H1 (cell line): ENCODE data around the gene NINJ2. TPM values are rescaled to one million over a fixed set of nuclear protein-coding genes. Genes with fewer than 3 reads are reported as not detected.

Source experiments
- CTCF ChIA-PET: fragments of 300-600 bp; sonication (Branson Sonifier 250); formaldehyde crosslinking; loops from one replicate; lab custom pipeline; 2021; ENCODE audit not compliant: partially characterized antibody; lab: Charles Lee
- POLR2A ChIA-PET: fragments of 300-600 bp; sonication (Branson Sonifier 250); formaldehyde crosslinking; loops from one replicate; lab custom pipeline; 2021; ENCODE audit warnings: inconsistent platforms; ENCODE audit not compliant: partially characterized antibody; lab: Charles Lee
- DNase-seq, 2 experiments: peaks; one replicate each; pipeline versions ENCODE4 v3.0.0 to v3.0.0-alpha.2; 2010 to 2022; ENCODE audit warnings: low spot score in 2 of 2, low read depth in 1 of 2, mixed read lengths in 1 of 2
- FAIRE-seq: peaks from 2 replicates; lab custom pipeline; 2011; peaks lifted over from hg19 to GRCh38; lab: Jason Lieb, UNC
- H2AFZ ChIP-seq: 2 replicates; pipeline ENCODE4 v1.8.1; 2012; ENCODE audit warnings: low read length, inconsistent platforms
- H2AK5ac ChIP-seq: 2 replicates; pipeline ENCODE4 v1.6.1; 2013; ENCODE audit warnings: low read depth, low read length
- H2BK120ac ChIP-seq: replicated peaks from 2 replicates; pipeline ENCODE3; 2013; ENCODE audit warnings: low read depth, low read length, inconsistent platforms
- H2BK12ac ChIP-seq: 2 replicates; pipeline ENCODE4 v1.6.1; 2013; ENCODE audit warnings: low read depth, low read length
- H2BK15ac ChIP-seq: 2 replicates; pipeline ENCODE4 v1.6.1; 2013; ENCODE audit warnings: low read length
- H2BK20ac ChIP-seq: 2 replicates; pipeline ENCODE4 v1.6.1; 2013; ENCODE audit warnings: low read length
- H2BK5ac ChIP-seq: 2 replicates; pipeline ENCODE4 v1.6.1; 2013; ENCODE audit warnings: low read depth, low read length
- H3K14ac ChIP-seq: 2 replicates; pipeline ENCODE4 v1.6.1; 2013; ENCODE audit warnings: inconsistent platforms; ENCODE audit not compliant: insufficient read length
- H3K18ac ChIP-seq: 2 replicates; pipeline ENCODE4 v1.6.1; 2013; ENCODE audit warnings: low read length; ENCODE audit errors: extremely low read depth
- H3K23ac ChIP-seq: 2 replicates; pipeline ENCODE4 v1.6.1; 2013; ENCODE audit warnings: inconsistent platforms; ENCODE audit not compliant: insufficient read length
- H3K23me2 ChIP-seq: 2 replicates; pipeline ENCODE4 v1.6.1; 2013; ENCODE audit warnings: low read depth, low read length
- H3K27ac ChIP-seq: 2 replicates; pipeline ENCODE4 v1.6.1; 2011; ENCODE audit warnings: low read depth, low read length, inconsistent platforms
- H3K27me3 ChIP-seq, 4 experiments: replicated peaks in 1 of 4; 1 replicate in 1 of 4; 2 replicates in 3 of 4; pipeline versions ENCODE4 v1.6.1 to v1.8.1; 2011 to 2013; ENCODE audit warnings: low read length in 3 of 4, mild to moderate bottlenecking in 3 of 4, inconsistent platforms in 2 of 4, mixed read lengths in 2 of 4, moderate library complexity in 1 of 4; ENCODE audit not compliant: control insufficient read depth in 3 of 4, insufficient read depth in 3 of 4; ENCODE audit errors: extremely low read depth in 1 of 4
- H3K36me3 ChIP-seq, 4 experiments: 2 replicates each; pipeline versions ENCODE4 v1.6.1 to v1.8.1; 2011 to 2013; ENCODE audit warnings: mild to moderate bottlenecking in 4 of 4, low read length in 3 of 4, moderate library complexity in 2 of 4, control low read depth in 1 of 4, inconsistent platforms in 1 of 4; ENCODE audit not compliant: insufficient read depth in 4 of 4, control insufficient read depth in 2 of 4
- H3K4ac ChIP-seq: replicated peaks from 2 replicates; pipeline ENCODE3; 2013; ENCODE audit warnings: low read length, low read depth, mixed read lengths, inconsistent platforms; ENCODE audit not compliant: insufficient read length
- H3K4me1 ChIP-seq, 4 experiments: replicated peaks in 1 of 4; 1 replicate in 1 of 4; 2 replicates in 3 of 4; pipeline versions ENCODE4 v1.6.1 to v1.8.1; 2011 to 2013; ENCODE audit warnings: low read length in 3 of 4, inconsistent platforms in 2 of 4, mixed read lengths in 1 of 4; ENCODE audit not compliant: insufficient read depth in 4 of 4, control insufficient read depth in 3 of 4
- H3K4me2 ChIP-seq, 2 experiments: 2 replicates each; pipeline versions ENCODE4 v1.6.1 to v1.8.1; 2011 to 2013; ENCODE audit warnings: low read depth in 2 of 2, low read length in 2 of 2, control low read depth in 1 of 2, inconsistent platforms in 1 of 2, mild to moderate bottlenecking in 1 of 2; ENCODE audit not compliant: insufficient read depth in 1 of 2
- H3K4me3 ChIP-seq, 4 experiments: fragments of 200-600, 300-600 bp in 1 of 4; sonication (generic), shearing (Covaris generic), sonication (Bioruptor Twin) in 1 of 4; 2 replicates each; pipeline versions ENCODE4 v1.5.1 to v1.8.1; 2011 to 2016; ENCODE audit warnings: low read length in 4 of 4, low read depth in 3 of 4, control low read depth in 2 of 4, inconsistent platforms in 2 of 4, mild to moderate bottlenecking in 2 of 4, mixed read lengths in 1 of 4, moderate library complexity in 1 of 4; ENCODE audit not compliant: insufficient read depth in 2 of 4; ENCODE audit errors: extremely low read depth in 1 of 4
- H3K56ac ChIP-seq: replicated peaks from 2 replicates; pipeline ENCODE3; 2013; ENCODE audit warnings: low read depth, mild to moderate bottlenecking, mixed read lengths, low read length, inconsistent platforms; ENCODE audit not compliant: insufficient read length
- H3K79me1 ChIP-seq: 2 replicates; pipeline ENCODE4 v1.6.1; 2013; ENCODE audit warnings: low read depth, low read length, control low read depth
- H3K79me2 ChIP-seq, 2 experiments: 2 replicates each; pipeline versions ENCODE4 v1.6.1 to v1.8.1; 2012 to 2013; ENCODE audit warnings: low read length in 2 of 2, mild to moderate bottlenecking in 2 of 2, inconsistent platforms in 1 of 2; ENCODE audit not compliant: insufficient read depth in 2 of 2, control insufficient read depth in 1 of 2
- H3K9ac ChIP-seq, 4 experiments: replicated peaks in 1 of 4; 1 replicate in 1 of 4; 2 replicates in 3 of 4; pipeline versions ENCODE4 v1.6.1 to v1.8.1; 2011 to 2013; ENCODE audit warnings: low read depth in 3 of 4, low read length in 3 of 4, control low read depth in 2 of 4, mild to moderate bottlenecking in 2 of 4, moderate library complexity in 2 of 4, inconsistent platforms in 1 of 4; ENCODE audit errors: extremely low read depth in 1 of 4
- H3K9me3 ChIP-seq, 2 experiments: 2 replicates each; pipeline versions ENCODE4 v1.6.1 to v1.8.1; 2012 to 2013; ENCODE audit warnings: mild to moderate bottlenecking in 2 of 2, moderate library complexity in 2 of 2, control low read depth in 1 of 2, inconsistent platforms in 1 of 2, low read depth in 1 of 2, low read length in 1 of 2, mixed read lengths in 1 of 2; ENCODE audit not compliant: insufficient read depth in 2 of 2
- H4K20me1 ChIP-seq, 2 experiments: replicated peaks in 1 of 2; 2 replicates each; pipeline versions ENCODE3 to v1.8.1; 2011 to 2013; ENCODE audit warnings: inconsistent platforms in 2 of 2, low read length in 2 of 2, mild to moderate bottlenecking in 1 of 2; ENCODE audit not compliant: insufficient read depth in 2 of 2, control insufficient read depth in 1 of 2
- H4K5ac ChIP-seq: 2 replicates; pipeline ENCODE4 v1.6.1; 2013; ENCODE audit warnings: low read length, low read depth, mixed read lengths, inconsistent platforms; ENCODE audit not compliant: insufficient read length
- H4K8ac ChIP-seq: 2 replicates; pipeline ENCODE4 v1.8.0; 2013; ENCODE audit warnings: mild to moderate bottlenecking, moderate library complexity, low read length, inconsistent platforms; ENCODE audit not compliant: insufficient read depth; ENCODE audit errors: extremely low read depth
- H4K91ac ChIP-seq: replicated peaks from 2 replicates; pipeline ENCODE3; 2013; ENCODE audit warnings: low read length, mixed read lengths, inconsistent platforms; ENCODE audit not compliant: insufficient read length
- ATF2 ChIP-seq: IDR thresholded peaks from 2 replicates; pipeline ENCODE4 v1.6.1; 2012; ENCODE audit warnings: low read length, inconsistent platforms
- BACH1 ChIP-seq: IDR thresholded peaks from 2 replicates; pipeline ENCODE4 v1.6.1; 2012; ENCODE audit warnings: low read length, improper control_type of control experiment
- BCL11A ChIP-seq, 2 experiments: IDR thresholded peaks; one replicate each; pipeline ENCODE4 v1.6.1; 2011; ENCODE audit warnings: low read depth in 2 of 2, low read length in 2 of 2, mild to moderate bottlenecking in 2 of 2
- BRCA1 ChIP-seq: IDR thresholded peaks from 2 replicates; pipeline ENCODE4 v1.6.1; 2012; ENCODE audit warnings: low read depth, low read length, improper control_type of control experiment
- CHD2 ChIP-seq: IDR thresholded peaks from 2 replicates; pipeline ENCODE4 v1.6.1; 2012; ENCODE audit warnings: low read length, improper control_type of control experiment
- CTBP2 ChIP-seq: IDR thresholded peaks from 2 replicates; pipeline ENCODE4 v1.7.0; 2011; ENCODE audit warnings: borderline replicate concordance, mild to moderate bottlenecking, moderate library complexity, mixed read lengths, low read length; ENCODE audit not compliant: insufficient read depth, insufficient read length
- POU5F1 ChIP-seq: IDR thresholded peaks from 2 replicates; pipeline ENCODE4 v1.6.1; 2011; ENCODE audit warnings: low read depth, mild to moderate bottlenecking, low read length, moderate library complexity
- TAF1 ChIP-seq: IDR thresholded peaks from 2 replicates; pipeline ENCODE4 v1.6.1; 2011; ENCODE audit warnings: mild to moderate bottlenecking, low read depth, low read length
- WGBS, 2 experiments: shearing (Covaris generic) in 1 of 2; methylation state at CpG; one replicate each; pipeline versions ENCODE4 v1.1.6 to v1.1.7; 2013 to 2015; ENCODE audit warnings: low lambda C conversion rate in 2 of 2, mixed read lengths in 2 of 2, inconsistent platforms in 1 of 2, low coverage in 1 of 2, missing lambda C conversion rate in 1 of 2; ENCODE audit not compliant: insufficient replicate concordance in 2 of 2, insufficient coverage in 1 of 2, insufficient read length in 1 of 2; ENCODE audit errors: extremely low coverage in 1 of 2, missing lambda C conversion rate in 1 of 2; 5-methylcytosine and 5-hydroxymethylcytosine counted together
- polyA plus RNA-seq, 7 experiments: library from polyadenylated mRNA; depleted of rRNA in 3 of 7; stranded (reverse) in 5 of 7; unstranded in 2 of 7; fragments of >200 nt in 5 of 7; fragments of 200-250 nt in 2 of 7; gene quantifications; 1 replicate in 5 of 7; 2 replicates in 1 of 7; 4 replicates in 1 of 7; pipeline versions ENCODE4 v1.2.1 to v1.2.3, GENCODE V29; 2011 to 2013; ENCODE audit warnings: missing spikeins in 2 of 7, mixed read lengths in 2 of 7
- total RNA-seq: library from RNA; stranded (reverse); fragmentation: NEBNext Ultra II Directional; extraction: Animal tissue kit (Norgen Biotek cat#: 25700); gene quantifications from 2 replicates; pipeline ENCODE4 v1.2.1, GENCODE V29; 2021

Gene NINJ2
- total and polyA plus RNA-seq, 2 of the 8 experiments (the other 6 are each of a cell fraction or from before 2014, with no cell fraction given): 1.4 TPM; not detected in 1

GRCh38 chr12:561908-562593 lies 101.2 kb downstream of the NINJ2 start:
- Histone ChIP-seq H3K4ac (no peak overlapping the region), H3K9me3 (no peaks in the 10 kb centered on the region), H3K79me2 (no peaks in the 10 kb centered on the region), H3K4me1 (no peaks in the 10 kb centered on the region), H3K9ac (no peak overlapping the region), H3K27ac (no peak overlapping the region), H4K5ac (no peak overlapping the region), H3K23ac (no peak overlapping the region), H4K20me1 (no peaks in the 10 kb centered on the region), H2BK20ac (no peak overlapping the region), H3K23me2 (no peaks in the 10 kb centered on the region), H2AFZ (no peak overlapping the region), H2AK5ac (no peak overlapping the region), H4K91ac (no peak overlapping the region), H4K8ac (no peak overlapping the region), H3K18ac (no peak overlapping the region), H2BK120ac (no peak overlapping the region), H3K14ac (no peak overlapping the region), H2BK15ac (no peak overlapping the region), H3K27me3 (no peaks in the 10 kb centered on the region), H3K56ac (no peak overlapping the region), H3K36me3 (no peaks in the 10 kb centered on the region), H2BK5ac (no peak overlapping the region), H3K4me2 (no peak overlapping the region), H3K4me3 (no peak overlapping the region), H2BK12ac (no peak overlapping the region), H3K79me1 (no peaks in the 10 kb centered on the region)
- CTCF ChIA-PET: interaction anchor here (0.6 to 3.8 kb wide), 3 partner anchors 15 to 119 kb away, joined by 3 to 15 read pairs (median 3); no protein-coding TSS in a partner anchor
- TF ChIP-seq CHD2 (no peak), POU5F1 (no peak), TAF1 (no peak), BCL11A (IDR thresholded peaks at IDR 0.05; ENCODE audit: low read depth in 2 of 2, low read length in 2 of 2) (no peak), ATF2 (no peak), BRCA1 (no peak), BACH1 (no peak), CTBP2 (no peak)
- FAIRE-seq (no peak), DNase-seq (no peak)
- POLR2A ChIA-PET: no interaction called here
- whole genome bisulfite sequencing, 2 experiments: 90% methylated on average over 16 of the region's 19 CpGs; no CpG with 5 or more reads in 1 of the 2 experiments
